Astrocyte (in vitro differentiated cells and primary cell): ENCODE measurements around the gene FANCD2.

Source experiments
- CTCF ChIP-seq: IDR thresholded peaks from 2 replicates; pipeline ENCODE4 v1.5.1; 2011; ENCODE audit warnings: low read depth, mild to moderate bottlenecking, inconsistent platforms, low read length, moderate library complexity; ENCODE audit not compliant: insufficient read depth
- EZH2 ChIP-seq: IDR thresholded peaks from 2 replicates; pipeline ENCODE4 v1.6.1; 2012; ENCODE audit warnings: mild to moderate bottlenecking, low read length, inconsistent platforms; ENCODE audit not compliant: insufficient read depth

- no peak for TF ChIP-seq CTCF
- TF ChIP-seq EZH2 = no peak
These were observed 21.6 kb downstream of the FANCD2 start for GRCh38 chr3:10047876-10048275.
